Umbilical cord (tissue), 2 donors: ENCODE results near the gene UBE2J2. TPM values are rescaled to one million over a fixed set of nuclear protein-coding genes. Genes with fewer than 3 reads are reported as not detected.

Experiments
- DNase-seq: peaks from one replicate; pipeline ENCODE4 v3.0.0-alpha.2; 2015; ENCODE audit warnings: low spot score
- total RNA-seq: library from RNA; depleted of rRNA; stranded (reverse); fragments of >200 nt; gene quantifications from one replicate; pipeline ENCODE4 v1.2.3, GENCODE V29; 2014; ENCODE audit warnings: low replicate concordance; ENCODE audit not compliant: insufficient read depth

Gene UBE2J2
- total RNA-seq, 1 donor from 2014 or later = 22.9 TPM

DNA sequence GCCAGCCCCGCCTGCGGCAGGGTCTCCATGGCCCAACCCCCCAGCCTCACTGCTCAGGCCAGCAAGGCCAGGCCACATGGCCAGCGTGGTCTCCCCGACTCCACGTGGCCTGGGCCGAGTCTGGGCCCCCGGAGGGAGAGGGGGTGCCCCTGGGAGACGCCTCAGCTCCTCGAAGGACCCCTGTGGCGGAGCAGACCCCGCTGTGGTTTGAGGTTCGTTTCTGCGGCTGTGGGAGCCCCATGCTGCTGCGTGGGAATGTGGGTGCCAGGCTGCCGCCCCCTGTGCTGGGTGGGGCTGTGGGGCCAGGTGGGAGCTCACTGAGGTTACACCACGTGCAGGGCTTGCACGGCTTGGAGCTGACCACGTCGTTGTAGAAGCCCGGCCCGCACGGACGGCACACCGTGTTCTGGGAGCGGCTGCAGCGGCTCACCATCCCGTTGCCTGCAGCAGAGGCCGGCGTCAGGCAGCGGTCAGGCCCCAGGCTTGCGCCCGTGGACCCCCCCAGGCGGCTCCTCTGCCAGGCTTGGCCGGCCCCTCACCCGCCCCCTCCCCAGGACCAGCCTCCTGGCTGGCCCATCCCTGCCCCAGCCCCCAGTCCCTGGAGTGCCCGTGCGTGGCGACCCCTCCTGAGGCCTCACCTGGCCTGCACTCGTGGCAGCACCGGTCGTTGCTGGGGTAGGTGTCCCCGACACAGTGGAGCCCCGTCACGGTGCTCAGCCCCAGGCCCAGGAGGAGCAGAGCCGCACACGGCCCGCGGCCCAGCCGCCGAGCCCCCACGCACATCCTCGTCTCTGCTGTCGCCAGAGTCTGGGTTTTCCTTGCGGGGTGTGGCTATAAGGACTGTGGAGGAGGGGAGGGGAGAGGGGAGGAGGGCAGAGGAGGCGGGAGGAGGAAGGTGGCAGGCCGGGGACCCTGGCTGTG is 60.0 kb downstream of the UBE2J2 start, which contains the start of gene TNFRSF4:
TSS of gene TNFRSF4 (minus strand) at position 809 of the 921 bp plus-strand sequence. CDS start at position 783, 26 bp downstream.
- no peak for DNase-seq

DNA sequence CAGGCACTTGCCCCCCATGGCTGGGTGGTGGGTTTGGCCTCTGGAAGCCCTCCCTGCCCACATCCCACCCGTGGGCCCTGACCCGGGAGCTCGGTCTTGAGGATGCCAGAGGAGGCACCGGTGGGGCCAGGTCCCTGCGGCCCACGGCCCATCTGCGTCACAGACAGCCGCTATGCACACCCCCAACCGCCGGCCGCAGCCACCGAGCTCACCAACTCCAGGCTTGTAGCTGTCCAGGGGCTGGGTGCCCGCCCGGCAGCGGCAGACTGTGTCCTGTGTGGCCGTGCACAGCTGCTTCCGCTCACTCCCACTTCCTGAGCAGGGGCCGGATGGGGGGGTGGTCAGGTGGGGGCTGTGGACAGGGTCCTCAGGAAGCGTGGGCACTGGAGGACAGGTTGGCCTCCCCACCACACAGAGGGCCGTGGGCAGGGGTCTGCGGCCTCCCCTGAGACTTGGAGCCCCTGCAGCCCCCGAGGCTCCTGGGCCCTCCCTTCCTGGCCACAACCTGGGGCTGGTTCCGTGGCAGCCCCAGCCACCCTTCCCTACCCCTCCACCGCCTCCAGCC is 60.8 kb downstream of the UBE2J2 start:
- no peak for DNase-seq

DNA sequence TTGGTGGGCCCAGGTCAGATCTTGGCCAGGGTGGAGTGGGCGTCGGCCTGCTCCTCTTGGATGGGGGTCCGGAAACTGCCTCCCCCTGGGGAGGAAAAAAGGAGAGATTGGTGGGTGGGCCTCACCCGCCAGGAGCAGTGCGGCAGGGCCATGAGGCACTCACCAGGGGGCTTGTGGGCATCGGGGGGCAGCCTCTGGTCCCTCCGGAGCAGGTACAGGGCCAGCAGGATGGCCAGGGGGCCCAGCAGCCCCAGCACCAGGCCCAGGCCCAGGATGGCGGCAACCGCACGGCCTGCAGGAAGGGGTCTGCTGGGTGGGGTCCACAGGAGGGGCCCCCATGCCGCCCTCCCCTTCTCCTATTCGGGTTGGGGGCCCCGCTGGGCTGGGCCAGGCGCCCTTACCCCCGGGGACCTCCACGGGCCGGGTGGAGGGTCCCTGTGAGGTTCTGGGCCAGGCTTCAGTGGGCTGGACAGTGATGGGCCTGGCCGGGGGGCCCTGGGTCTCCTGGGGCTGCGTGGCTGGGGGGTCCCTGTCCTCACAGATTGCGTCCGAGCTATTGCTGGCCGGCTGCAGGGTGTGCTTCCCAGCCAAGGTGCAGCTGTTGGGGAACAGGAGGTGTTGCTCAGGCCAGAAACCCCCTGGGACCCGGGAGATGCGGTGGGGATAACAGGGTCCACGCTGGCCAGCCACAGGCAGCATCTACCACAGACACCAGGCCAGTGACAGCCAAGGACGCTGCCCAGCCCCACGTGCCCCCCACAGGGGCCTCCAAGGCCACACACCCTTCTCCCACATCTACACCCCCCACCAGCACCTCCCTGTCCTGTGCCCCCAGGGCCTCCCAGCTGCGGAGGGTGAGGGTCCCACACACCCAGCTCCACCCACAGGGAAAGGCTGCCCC is 61.9 kb downstream of the UBE2J2 start:
- DNase-seq = no peak

DNA sequence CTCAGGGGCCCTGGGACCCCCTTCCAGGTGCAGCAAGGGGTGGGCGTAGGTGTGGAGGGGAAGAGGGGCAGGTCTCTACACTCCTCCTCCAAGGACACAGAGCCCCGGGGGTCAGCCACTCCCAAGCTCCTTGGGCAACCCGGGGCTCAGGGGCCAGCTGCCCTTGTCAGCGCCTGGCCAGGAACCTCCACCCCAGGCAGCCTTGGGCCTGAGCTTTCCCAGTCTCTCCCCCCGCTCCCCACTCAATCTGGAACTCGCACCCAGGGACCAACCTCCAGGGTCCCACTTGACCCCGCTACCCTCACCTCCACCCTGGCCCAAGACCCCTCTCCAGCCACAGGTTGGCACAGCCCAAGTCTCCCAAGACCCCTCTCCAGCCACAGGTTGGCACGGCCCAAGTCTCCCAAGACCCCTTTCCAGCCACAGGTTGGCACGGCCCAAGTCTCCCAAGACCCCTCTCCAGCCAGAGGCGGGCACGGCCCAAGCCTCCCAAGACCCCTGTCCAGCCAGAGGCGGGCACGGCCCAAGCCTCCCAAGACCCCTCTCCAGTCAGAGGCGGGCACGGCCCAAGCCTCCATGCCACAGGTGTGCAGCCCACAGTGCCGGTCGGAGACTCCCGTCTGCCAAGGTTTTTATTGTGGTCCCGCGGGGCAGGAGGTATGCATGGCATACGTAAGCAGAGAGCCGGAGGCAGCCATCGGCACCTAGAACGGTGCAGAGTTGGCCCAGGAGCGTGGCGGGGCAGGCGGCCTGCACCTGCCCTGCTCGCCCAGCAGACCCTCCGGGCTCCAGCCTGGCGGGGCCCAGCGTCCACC is 62.7 kb downstream of the UBE2J2 start:
- DNase-seq = no peak

DNA sequence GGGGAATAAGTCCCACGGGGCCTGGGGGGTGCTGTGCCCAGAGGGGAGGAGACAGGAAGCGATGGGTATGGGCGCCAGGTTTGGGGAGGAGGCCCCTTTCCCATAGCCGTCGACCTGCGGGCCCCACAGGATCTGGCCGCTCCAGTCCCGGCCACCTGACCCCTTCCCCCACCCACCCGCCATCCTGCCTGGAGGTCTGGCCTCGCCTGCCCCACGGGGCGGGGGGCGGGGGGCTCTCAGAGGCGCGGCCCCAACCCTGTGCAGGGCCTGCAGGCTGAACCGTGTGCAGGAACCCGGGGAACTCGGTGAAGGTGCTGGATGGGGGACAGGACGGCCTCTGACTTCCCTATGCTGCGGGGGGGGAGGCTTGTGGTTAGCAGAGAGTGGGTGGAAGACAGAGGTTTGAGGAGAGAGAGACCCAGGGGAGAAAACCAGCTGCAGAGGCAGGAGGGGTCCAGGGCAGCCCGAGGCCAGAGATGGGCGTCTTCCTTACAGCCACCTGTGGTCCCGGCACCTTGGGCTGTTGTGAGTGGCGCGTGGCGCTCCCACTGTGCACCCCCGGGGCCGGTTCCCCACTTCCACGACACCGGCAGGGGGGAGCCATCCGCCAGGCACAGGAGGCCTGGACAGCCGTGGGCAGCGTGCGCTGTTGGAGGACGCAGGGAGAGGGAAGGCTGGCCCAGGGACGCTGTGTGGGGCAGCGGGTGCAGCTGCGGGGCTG is 64.8 kb downstream of the UBE2J2 start:
- no peak for DNase-seq

DNA sequence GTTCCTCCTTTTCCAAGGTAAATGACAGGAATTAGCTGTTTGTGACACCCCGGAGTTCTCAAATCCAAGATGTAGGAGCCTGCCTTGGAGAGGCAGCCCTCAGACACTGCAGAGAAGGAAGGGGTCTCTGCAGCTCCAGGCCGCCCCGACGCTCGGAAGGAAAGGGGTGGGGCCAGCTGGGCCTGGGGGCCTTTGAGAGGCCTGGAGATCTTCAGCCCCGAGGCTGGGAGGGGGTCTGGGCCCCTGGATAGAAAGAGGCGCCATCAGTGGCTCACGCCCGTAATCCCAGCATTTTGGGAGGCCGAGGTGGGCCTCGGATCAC is 66.1 kb downstream of the UBE2J2 start:
- no peak for DNase-seq

DNA sequence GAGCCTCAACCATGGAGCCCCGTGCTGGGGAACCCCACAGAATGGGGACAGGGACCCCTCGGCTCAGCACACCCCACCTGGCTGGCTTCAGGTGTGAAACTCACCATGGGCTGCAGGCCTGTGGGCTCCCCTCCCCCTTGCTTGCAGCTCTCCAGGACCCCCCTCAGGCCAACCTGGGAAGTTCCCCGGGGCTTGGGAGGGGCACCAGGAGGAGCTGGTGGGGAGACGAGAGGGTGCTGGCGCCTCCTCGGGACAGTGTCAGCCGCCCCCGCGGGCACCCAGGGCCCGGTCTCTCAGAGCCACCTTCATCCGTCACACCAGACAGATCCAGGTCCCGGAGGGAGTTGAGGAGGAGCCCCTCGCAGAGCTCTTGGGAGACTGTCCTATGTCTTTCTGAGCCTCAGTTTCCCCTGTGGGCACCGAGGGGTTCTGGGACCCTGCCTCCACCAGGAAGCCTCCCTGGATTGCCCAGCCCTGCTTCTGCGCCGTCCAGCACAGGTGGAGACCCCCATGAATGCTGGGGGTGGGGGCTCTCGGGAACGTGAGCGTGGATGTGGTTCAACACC is 66.6 kb downstream of the UBE2J2 start:
- no peak for DNase-seq

DNA sequence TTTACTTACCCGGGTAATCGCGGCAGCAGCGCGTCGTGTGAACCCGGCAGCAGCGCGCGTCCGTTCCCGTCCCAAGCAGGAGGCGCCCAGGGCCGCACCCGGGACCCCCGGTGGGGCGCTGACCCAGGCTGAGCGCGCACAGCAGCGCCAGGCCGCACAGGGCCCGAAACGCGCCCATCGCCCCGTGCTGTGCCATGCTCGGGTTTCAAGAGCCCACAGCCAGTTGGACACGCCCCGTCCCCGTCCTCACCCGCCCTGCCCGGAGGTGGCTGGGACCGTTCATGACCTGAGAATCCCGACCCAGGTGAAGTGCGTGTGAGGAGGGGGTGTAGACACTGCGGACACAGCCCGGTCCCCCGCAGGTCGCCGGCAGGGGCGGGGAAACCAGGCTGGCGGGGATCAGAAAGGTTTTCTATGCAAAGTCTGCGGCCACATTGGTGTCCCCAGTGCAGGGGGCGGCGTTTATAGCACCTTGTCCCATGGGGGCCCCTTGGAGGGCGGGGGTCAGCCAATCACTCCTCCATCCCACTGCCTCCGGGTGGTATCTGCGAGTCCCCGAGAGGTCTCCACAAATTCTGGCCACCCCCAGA is 67.2 kb downstream of the UBE2J2 start, which contains the start of gene TNFRSF18:
TSS of gene TNFRSF18 (minus strand) at position 217 of the 590 bp plus-strand sequence. CDS start at position 196, 21 bp downstream.
- DNase-seq = no peak

DNA sequence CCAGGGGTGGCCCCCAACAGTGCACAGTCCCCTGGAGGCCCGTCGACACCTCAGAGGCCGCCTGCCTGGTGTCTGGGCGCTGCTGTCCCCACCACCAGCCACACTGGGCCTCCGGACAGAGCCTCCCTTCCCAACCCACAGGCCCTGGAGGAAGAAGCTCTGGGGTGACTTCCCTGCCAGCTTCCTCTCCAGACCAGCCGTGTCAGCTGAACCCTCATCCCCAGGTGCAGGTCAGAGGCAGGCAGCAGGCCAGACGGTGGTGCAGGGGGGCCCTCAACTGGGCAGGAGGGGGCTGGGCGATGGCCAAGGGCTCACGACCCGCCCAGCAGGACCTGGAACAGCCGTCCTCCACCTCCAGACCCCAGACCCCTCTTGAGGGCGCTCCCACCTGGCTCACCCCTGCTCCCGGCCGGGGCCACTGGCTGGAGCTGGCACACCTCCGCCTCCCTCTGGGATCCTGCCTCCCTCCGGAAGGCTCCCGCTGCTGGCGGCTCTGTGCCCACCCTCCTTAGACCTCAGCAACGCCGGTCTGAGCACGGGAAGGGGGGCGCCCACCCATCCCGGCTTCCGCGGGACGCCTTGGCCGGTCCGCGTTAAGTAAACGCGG is 67.8 kb downstream of the UBE2J2 start:
- no peak for DNase-seq

DNA sequence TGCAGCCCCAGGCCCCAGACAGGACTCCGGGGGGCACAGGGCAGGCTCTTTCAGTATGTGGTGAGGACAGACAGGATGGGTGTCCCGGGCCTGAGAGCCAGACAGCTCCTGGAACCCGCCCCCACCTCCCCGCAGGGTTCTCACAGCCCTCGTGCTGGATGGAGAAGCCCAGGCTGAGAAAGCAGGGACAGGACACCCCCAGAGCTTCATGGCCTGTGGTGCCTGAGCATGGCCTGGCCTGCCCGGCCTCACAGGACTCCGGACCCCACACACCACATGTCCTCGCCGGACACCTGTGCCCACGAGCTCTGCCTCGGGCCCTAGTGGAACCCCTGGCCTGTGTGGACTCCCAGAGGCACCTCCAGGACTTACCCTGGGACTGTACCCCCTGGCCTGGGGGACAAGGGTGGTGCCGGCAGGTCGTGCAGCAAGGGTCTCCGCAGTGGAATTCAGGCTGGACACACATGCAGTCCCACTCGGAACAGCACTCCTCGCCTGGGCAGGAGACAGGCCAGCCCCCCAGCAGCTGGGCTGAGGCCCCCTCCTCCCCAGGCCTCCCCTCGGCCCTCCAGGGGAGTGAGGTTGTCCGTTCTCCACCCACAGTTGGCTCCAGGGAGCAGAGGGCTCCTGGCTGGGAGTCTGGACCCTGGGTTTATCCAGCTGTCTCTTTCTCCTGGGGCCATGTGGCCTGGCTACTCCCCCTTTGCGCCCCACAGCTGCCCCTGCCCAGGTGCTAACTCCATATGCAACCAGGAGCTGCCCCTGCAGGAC is 68.5 kb downstream of the UBE2J2 start:
- DNase-seq = no peak

DNA sequence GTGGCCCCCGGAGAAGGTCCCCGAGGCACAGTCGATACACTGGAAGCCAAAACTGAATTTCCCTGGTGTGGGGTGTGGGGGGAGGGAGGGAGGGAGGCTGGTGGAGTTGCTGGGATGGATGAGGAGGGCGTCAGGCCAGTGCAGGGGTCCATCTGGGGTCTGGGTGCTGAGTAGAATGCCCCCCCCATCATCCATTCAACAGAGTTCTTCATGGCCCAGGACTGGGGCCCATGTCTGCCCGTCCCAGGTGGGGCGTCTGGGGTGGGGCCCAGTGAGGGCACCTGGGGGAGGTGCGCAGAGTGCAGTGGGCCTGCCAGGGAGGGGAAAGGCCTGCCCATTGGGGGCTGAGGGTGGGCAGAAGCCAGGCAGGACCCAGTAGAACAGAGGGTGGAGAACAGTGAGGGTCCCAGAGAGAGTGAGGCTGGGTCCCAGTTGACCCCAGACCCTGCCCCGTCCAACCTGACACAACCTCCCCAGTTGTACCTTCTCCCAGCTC is 69.2 kb downstream of the UBE2J2 start:
- no peak for DNase-seq

Other genes with a start within 250 kb of the UBE2J2 start
- 1.9 TPM for gene RNF223, start 199.5 kb downstream of the UBE2J2 start, total RNA-seq
- 7.7 TPM for gene C1orf159, start 157.8 kb downstream of the UBE2J2 start, total RNA-seq
- not detected for gene TTLL10, start 100.0 kb downstream of the UBE2J2 start, total RNA-seq
- not detected for gene TNFRSF18, start 67.3 kb downstream of the UBE2J2 start, total RNA-seq
- not detected for gene TNFRSF4, start 59.7 kb downstream of the UBE2J2 start, total RNA-seq
- gene SDF4, start 41.9 kb downstream of the UBE2J2 start, total RNA-seq = 54.2 TPM
- gene B3GALT6, start 41.6 kb downstream of the UBE2J2 start, total RNA-seq = 15.4 TPM
- gene C1QTNF12, start 27.1 kb downstream of the UBE2J2 start, total RNA-seq = not detected
- 0.72 TPM for gene SCNN1D, start 6.6 kb upstream of the UBE2J2 start, total RNA-seq
- gene ACAP3, start 34.1 kb upstream of the UBE2J2 start, total RNA-seq = 49.6 TPM
- 4.6 TPM for gene PUSL1, start 34.7 kb upstream of the UBE2J2 start, total RNA-seq
- 42.4 TPM for gene INTS11, start 50.8 kb upstream of the UBE2J2 start, total RNA-seq
- gene CPTP, start 50.9 kb upstream of the UBE2J2 start, total RNA-seq = 3.4 TPM
- gene TAS1R3, start 57.4 kb upstream of the UBE2J2 start, total RNA-seq = 0.24 TPM
- gene DVL1, start 75.6 kb upstream of the UBE2J2 start, total RNA-seq = 72.9 TPM
- 196 TPM for gene MXRA8, start 84.7 kb upstream of the UBE2J2 start, total RNA-seq
- gene AURKAIP1, start 101.4 kb upstream of the UBE2J2 start, total RNA-seq = 46.9 TPM
- gene CCNL2, start 125.5 kb upstream of the UBE2J2 start, total RNA-seq = 106 TPM
- gene MRPL20, start 133.4 kb upstream of the UBE2J2 start, total RNA-seq = 68.4 TPM
- gene ANKRD65, start 147.4 kb upstream of the UBE2J2 start, total RNA-seq = 1.7 TPM
- gene VWA1, start 161.8 kb upstream of the UBE2J2 start, total RNA-seq = 58.7 TPM
- gene ATAD3C, start 175.8 kb upstream of the UBE2J2 start, total RNA-seq = 1.2 TPM
- gene ATAD3B, start 197.9 kb upstream of the UBE2J2 start, total RNA-seq = 8.2 TPM
- gene ATAD3A, start 238.3 kb upstream of the UBE2J2 start, total RNA-seq = 7.9 TPM